Hepatocyte (in vitro differentiated cells): ENCODE data around the gene MYH11.

ENCODE experiments used
- CTCF ChIP-seq: fragments of 200-600 bp; sonication (generic); IDR thresholded peaks from 2 replicates; pipeline ENCODE4 v1.5.1; 2016; ENCODE audit warnings: antibody characterized with exemption, mild to moderate bottlenecking; ENCODE audit not compliant: poor library complexity
- EZH2 ChIP-seq: fragments of 200-600 bp; sonication (generic); IDR thresholded peaks from 2 replicates; pipeline ENCODE4 v1.6.1; 2016; ENCODE audit warnings: antibody characterized with exemption, mild to moderate bottlenecking, borderline replicate concordance
- EZH2phosphoT487 ChIP-seq: fragments of 200-600 bp; sonication (generic); IDR thresholded peaks from one replicate; pipeline ENCODE4 v1.6.1; 2018; ENCODE audit warnings: antibody characterized with exemption, mild to moderate bottlenecking, low read depth, moderate library complexity; ENCODE audit not compliant: unreplicated experiment, severe bottlenecking

- TF ChIP-seq CTCF (no peak), EZH2phosphoT487 (no peak), EZH2 (no peak)
Measured at GRCh38 chr16:15694499-15694898, 162.3 kb downstream of the MYH11 start.
